Transverse colon (tissue), 4 donors: Measurements from ENCODE around the gene CLIC6.

Experiments
- CTCF ChIP-seq, 5 experiments: fragments of 200-600 bp in 3 of 5; fragments of 450-650 bp in 2 of 5; sonication (generic) in 3 of 5; IDR thresholded peaks; 1 replicate in 2 of 5; 2 replicates in 3 of 5; pipeline ENCODE4 v1.5.1; 2016 to 2017; ENCODE audit warnings: antibody characterized with exemption in 5 of 5, inconsistent platforms in 3 of 5, mild to moderate bottlenecking in 2 of 5, moderate library complexity in 1 of 5
- EP300 ChIP-seq: sonication (generic); formaldehyde crosslinking; IDR thresholded peaks from one replicate; pipeline ENCODE4 v1.6.1; 2017; ENCODE audit warnings: antibody characterized with exemption, low read depth
- POLR2A ChIP-seq: fragments of 450-650 bp; IDR thresholded peaks from one replicate; pipeline ENCODE4 v1.6.1; 2016; ENCODE audit warnings: antibody characterized with exemption, mild to moderate bottlenecking, moderate library complexity
- POLR2AphosphoS5 ChIP-seq, 3 donors: sonication (generic); formaldehyde crosslinking; IDR thresholded peaks; one replicate each; pipeline ENCODE4 v1.6.1; 2016; ENCODE audit warnings: antibody characterized with exemption in 3 of 3

DNA sequence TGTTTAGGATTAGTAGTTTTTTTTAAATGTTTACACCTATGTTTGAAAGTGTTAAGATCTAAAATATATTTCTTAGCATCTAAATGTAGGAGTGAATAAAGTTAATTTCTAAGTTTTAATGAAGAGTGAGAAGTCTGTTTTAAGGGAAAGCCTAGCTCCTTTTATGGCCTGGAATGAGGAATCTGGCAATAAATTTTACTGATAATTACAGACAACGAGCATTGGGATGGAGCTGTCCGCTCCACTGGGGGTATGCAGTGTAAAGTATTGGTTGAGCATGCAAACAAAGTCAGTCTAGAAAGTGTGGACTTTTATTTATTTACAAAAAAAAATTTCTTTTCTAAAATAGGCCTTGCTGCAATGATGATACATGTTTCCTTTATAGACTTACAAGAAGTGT is 19.0 kb downstream of the CLIC6 start:
- TF ChIP-seq CTCF (IDR thresholded peaks at IDR 0.05) (no peak), POLR2A (no peak), EP300 (no peak), POLR2AphosphoS5 (IDR thresholded peaks at IDR 0.05) (no peak)
